GM21390 (cell line): ENCODE results near the gene PROC.

Experiments
- ATAC-seq: cut with Tn5 transposase; IDR thresholded peaks from one replicate; pipeline ENCODE4 v1.9.1; 2021; ENCODE audit not compliant: unreplicated experiment

Gene PROC

DNA sequence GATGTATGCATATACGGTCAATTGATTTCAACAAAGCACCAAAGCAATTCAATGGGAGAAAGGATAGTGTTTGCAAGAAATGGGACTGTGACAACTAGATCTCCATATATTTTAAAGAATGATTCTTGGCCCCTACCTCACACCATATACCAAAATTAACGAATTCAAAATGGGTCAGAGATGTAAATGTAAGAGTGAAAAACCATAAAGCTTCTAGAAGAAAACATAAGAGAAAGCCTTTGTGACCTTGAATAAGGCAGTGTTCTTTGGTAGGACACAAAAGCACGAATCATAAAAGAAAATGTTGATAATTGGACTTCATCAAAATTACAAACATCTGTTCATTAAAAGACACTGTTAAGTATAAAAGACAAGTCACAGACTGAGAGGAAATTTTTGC lies 5.0 kb upstream of the PROC start:
- no peak for ATAC-seq

DNA sequence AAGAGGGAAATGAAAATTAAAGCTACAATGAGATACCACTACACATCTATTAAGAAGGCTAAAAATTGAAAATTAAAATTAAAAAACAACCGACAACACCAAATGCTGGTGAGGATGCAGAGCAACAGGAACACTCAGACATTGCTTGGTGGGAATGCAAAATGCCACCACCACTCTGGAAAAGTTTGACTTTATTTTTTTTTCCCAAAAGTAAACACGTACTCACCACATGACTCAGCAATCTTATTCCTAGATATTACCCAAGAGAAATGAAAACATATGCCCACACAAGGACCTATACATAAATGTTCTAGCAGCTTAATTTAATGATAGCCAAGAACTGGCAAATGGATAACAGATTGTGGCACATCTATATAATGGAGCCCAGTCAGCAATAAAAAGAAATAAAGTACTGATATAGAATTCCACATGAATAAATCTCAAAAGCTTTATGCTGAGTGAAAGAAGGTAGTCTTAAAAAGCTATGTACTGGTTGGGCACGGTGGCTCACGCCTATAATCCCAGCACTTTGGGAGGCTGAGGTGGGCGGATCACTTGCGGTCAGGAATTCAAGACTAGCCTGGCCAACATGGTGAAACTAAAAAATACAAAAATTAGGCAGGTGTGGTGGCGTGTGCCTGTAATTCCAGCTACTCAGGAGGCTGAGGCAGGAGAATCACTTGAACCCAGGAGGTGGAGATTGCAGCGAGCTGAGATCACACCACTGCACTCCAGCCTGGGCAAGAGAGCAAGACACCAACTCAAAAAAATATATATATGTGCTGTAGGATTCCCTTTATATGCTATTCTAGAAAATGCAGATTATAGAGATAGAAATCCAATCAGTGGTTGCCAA lies 4.2 kb upstream of the PROC start:
- ATAC-seq, result no peak

DNA sequence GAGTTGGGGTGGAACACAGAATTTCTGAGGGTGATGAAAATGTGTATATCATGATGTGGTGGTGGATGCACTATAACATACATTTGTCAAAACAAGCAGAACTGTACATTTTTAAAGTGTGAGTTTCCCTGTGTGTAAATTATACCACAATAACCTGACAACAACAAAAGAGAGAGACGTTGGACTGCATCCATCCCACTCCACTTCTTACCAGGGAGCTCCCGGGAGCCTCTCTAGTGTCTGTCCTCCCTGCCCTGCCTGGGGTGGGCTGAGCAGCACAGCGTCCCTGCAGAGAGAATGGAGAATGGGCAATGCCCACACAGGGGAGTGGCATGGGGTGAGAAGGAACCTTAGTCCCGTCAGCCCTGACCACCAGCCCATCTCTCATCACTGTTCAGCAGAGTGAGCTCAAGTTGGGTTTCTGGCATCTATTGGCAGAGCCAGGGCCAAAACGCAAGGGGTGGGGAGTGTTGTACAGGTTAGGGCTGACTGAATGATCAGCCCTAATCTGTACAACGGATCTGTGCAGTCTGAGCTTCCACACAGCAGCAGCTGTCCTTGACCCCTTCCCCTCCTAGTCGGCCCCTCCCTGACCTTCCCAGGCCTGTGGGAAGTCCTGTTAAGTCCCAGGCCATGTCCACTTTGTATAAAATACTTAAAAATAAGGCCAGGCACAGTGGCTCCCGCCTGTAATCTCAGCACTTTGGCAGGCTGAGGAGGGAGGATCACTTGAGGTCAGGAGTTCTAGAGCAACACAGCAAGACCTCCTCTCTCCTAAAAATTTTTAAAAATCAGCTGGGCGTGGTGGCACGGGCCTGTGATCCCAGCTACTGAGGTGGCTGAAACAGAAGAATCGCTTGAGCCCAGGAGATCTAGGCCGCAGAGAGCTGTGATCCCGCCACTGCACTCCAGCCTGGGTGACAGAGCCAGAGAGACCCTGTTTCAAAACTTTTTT lies 3.3 kb upstream of the PROC start:
- ATAC-seq, result no peak

DNA sequence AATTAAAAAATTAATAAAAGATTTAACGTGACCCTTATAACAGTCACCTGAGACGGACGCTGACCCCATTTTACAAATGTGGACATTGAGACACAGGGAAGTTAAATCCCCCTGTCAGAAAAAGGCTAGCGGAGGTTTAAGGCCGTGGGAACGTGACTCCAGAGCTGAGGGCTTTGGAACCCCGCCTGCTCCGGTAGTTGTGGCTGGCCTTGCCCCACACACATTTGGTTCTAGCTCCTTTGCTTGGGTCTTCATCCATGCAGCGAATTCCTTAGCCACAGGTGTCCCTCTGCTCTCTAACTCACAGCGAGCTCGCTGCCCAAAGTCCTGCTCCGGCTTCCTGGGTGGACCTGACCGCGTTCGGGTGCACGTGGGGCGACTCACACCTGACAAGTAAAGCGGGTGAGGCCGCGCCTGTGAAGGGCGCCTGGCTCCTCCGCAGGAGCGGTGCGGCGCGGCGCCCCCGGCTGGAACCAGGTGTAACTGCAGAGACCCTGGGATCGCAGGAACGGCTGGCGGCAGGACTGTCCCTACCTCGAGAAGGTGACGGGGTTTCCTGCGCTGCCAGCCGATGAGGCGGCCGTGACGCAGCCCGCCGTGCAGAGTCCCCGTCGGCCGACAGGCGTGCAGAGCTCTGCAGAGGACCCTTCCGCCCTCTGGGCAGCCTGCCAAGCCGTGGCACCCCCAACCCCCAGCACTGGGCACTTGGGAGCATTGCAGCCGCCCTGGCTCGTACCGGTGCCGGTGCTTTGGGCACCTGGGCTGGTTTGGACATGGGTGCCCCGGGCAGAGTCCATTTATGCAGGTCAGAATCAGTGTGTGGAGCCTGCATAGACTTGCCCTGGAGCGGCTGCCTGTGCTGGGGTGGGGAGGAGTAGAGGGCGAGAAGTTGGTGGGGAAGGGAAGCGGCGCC lies 2.4 kb upstream of the PROC start:
- peak; percentile 87 for ATAC-seq

DNA sequence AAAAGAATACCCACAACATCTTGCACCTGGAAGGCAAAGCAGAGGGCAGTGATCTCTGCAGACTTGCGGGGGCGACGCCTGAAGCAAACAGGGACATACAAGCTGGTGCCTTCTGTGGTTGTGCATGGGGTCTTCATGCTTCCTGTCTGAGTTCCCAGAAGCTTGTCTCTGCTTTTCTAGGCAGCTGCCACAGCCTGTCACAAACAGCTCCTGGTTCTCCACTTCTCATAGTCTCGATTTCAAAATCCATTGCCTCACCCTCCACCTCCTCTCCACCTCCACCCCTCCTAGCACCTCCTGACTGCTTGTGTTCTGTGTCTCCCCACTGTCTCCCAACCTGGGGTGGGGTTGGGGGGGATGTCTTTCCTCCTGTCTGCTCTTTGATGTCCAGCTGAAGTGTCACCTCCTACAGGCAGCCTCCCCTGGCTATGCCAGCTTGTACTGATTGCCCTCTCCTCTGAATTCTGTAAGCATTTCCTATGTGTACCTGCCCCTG lies 1.7 kb upstream of the PROC start:
- ATAC-seq, result no peak

DNA sequence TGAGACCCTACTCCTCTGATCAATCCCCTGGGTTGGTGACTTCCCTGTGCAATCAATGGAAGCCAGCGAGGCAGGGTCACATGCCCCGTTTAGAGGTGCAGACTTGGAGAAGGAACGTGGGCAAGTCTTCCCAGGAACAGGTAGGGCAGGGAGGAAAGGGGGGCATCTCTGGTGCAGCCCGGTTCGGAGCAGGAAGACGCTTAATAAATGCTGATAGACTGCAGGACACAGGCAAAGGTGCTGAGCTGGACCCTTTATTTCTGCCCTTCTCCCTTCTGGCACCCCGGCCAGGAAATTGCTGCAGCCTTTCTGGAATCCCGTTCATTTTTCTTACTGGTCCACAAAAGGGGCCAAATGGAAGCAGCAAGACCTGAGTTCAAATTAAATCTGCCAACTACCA lies 821 bp upstream of the PROC start:
- ATAC-seq, result no peak

DNA sequence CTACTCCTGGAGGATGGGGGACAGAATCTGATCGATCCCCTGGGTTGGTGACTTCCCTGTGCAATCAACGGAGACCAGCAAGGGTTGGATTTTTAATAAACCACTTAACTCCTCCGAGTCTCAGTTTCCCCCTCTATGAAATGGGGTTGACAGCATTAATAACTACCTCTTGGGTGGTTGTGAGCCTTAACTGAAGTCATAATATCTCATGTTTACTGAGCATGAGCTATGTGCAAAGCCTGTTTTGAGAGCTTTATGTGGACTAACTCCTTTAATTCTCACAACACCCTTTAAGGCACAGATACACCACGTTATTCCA lies 844 bp downstream of the PROC start:
- no peak for ATAC-seq

DNA sequence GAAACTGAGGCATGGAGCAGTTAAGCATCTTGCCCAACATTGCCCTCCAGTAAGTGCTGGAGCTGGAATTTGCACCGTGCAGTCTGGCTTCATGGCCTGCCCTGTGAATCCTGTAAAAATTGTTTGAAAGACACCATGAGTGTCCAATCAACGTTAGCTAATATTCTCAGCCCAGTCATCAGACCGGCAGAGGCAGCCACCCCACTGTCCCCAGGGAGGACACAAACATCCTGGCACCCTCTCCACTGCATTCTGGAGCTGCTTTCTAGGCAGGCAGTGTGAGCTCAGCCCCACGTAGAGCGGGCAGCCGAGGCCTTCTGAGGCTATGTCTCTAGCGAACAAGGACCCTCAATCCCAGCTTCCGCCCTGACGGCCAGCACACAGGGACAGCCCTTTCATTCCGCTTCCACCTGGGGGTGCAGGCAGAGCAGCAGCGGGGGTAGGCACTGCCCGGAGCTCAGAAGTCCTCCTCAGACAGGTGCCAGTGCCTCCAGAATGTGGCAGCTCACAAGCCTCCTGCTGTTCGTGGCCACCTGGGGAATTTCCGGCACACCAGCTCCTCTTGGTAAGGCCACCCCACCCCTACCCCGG lies 1.3 kb downstream of the PROC start:
- ATAC-seq, result no peak

DNA sequence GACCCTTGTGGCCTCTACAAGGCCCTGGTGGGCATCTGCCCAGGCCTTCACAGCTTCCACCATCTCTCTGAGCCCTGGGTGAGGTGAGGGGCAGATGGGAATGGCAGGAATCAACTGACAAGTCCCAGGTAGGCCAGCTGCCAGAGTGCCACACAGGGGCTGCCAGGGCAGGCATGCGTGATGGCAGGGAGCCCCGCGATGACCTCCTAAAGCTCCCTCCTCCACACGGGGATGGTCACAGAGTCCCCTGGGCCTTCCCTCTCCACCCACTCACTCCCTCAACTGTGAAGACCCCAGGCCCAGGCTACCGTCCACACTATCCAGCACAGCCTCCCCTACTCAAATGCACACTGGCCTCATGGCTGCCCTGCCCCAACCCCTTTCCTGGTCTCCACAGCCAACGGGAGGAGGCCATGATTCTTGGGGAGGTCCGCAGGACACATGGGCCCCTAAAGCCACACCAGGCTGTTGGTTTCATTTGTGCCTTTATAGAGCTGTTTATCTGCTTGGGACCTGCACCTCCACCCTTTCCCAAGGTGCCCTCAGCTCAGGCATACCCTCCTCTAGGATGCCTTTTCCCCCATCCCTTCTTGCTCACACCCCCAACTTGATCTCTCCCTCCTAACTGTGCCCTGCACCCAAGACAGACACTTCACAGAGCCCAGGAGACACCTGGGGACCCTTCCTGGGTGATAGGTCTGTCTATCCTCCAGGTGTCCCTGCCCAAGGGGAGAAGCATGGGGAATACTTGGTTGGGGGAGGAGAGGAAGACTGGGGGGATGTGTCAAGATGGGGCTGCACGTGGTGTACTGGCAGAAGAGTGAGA lies 2.0 kb downstream of the PROC start:
- no peak for ATAC-seq

DNA sequence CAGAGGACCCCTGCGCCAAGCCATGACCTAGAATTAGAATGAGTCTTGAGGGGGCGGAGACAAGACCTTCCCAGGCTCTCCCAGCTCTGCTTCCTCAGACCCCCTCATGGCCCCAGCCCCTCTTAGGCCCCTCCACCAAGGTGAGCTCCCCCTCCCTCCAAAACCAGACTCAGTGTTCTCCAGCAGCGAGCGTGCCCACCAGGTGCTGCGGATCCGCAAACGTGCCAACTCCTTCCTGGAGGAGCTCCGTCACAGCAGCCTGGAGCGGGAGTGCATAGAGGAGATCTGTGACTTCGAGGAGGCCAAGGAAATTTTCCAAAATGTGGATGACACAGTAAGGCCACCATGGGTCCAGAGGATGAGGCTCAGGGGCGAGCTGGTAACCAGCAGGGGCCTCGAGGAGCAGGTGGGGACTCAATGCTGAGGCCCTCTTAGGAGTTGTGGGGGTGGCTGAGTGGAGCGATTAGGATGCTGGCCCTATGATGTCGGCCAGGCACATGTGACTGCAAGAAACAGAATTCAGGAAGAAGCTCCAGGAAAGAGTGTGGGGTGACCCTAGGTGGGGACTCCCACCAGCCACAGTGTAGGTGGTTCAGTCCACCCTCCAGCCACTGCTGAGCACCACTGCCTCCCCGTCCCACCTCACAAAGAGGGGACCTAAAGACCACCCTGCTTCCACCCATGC lies 3.0 kb downstream of the PROC start:
- ATAC-seq, result no peak

DNA sequence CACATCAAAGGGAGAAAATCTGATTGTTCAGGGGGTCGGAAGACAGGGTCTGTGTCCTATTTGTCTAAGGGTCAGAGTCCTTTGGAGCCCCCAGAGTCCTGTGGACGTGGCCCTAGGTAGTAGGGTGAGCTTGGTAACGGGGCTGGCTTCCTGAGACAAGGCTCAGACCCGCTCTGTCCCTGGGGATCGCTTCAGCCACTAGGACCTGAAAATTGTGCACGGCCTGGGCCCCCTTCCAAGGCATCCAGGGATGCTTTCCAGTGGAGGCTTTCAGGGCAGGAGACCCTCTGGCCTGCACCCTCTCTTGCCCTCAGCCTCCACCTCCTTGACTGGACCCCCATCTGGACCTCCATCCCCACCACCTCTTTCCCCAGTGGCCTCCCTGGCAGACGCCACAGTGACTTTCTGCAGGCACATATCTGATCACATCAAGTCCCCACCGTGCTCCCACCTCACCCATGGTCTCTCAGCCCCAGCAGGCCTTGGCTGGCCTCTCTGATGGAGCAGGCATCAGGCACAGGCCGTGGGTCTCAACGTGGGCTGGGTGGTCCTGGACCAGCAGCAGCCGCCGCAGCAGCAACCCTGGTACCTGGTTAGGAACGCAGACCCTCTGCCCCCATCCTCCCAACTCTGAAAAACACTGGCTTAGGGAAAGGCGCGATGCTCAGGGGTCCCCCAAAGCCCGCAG lies 3.8 kb downstream of the PROC start:
- ATAC-seq, result no peak

DNA sequence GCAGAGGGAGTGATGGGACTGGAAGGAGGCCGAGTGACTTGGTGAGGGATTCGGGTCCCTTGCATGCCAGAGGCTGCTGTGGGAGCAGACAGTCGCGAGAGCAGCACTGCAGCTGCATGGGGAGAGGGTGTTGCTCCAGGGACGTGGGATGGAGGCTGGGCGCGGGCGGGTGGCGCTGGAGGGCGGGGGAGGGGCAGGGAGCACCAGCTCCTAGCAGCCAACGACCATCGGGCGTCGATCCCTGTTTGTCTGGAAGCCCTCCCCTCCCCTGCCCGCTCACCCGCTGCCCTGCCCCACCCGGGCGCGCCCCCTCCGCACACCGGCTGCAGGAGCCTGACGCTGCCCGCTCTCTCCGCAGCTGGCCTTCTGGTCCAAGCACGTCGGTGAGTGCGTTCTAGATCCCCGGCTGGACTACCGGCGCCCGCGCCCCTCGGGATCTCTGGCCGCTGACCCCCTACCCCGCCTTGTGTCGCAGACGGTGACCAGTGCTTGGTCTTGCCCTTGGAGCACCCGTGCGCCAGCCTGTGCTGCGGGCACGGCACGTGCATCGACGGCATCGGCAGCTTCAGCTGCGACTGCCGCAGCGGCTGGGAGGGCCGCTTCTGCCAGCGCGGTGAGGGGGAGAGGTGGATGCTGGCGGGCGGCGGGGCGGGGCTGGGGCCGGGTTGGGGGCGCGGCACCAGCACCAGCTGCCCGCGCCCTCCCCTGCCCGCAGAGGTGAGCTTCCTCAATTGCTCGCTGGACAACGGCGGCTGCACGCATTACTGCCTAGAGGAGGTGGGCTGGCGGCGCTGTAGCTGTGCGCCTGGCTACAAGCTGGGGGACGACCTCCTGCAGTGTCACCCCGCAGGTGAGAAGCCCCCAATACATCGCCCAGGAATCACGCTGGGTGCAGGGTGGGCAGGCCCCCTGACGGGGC lies 4.6 kb downstream of the PROC start:
- ATAC-seq, result no peak

DNA sequence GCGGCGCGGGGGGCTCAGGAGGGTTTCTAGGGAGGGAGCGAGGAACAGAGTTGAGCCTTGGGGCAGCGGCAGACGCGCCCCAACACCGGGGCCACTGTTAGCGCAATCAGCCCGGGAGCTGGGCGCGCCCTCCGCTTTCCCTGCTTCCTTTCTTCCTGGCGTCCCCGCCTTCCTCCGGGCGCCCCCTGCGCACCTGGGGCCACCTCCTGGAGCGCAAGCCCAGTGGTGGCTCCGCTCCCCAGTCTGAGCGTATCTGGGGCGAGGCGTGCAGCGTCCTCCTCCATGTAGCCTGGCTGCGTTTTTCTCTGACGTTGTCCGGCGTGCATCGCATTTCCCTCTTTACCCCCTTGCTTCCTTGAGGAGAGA lies 5.2 kb downstream of the PROC start:
- no peak for ATAC-seq

DNA sequence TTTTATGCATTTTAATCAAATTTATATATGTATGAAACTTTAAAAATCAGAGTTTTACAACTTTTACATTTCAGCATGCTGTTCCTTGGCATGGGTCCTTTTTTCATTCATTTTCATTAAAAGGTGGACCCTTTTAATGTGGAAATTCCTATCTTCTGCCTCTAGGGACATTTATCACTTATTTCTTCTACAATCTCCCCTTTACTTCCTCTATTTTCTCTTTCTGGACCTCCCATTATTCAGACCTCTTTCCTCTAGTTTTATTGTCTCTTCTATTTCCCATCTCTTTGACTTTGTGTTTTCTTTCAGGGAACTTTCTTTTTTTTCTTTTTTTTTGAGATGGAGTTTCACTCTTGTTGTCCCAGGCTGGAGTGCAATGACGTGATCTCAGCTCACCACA lies 5.7 kb downstream of the PROC start:
- ATAC-seq, result no peak

DNA sequence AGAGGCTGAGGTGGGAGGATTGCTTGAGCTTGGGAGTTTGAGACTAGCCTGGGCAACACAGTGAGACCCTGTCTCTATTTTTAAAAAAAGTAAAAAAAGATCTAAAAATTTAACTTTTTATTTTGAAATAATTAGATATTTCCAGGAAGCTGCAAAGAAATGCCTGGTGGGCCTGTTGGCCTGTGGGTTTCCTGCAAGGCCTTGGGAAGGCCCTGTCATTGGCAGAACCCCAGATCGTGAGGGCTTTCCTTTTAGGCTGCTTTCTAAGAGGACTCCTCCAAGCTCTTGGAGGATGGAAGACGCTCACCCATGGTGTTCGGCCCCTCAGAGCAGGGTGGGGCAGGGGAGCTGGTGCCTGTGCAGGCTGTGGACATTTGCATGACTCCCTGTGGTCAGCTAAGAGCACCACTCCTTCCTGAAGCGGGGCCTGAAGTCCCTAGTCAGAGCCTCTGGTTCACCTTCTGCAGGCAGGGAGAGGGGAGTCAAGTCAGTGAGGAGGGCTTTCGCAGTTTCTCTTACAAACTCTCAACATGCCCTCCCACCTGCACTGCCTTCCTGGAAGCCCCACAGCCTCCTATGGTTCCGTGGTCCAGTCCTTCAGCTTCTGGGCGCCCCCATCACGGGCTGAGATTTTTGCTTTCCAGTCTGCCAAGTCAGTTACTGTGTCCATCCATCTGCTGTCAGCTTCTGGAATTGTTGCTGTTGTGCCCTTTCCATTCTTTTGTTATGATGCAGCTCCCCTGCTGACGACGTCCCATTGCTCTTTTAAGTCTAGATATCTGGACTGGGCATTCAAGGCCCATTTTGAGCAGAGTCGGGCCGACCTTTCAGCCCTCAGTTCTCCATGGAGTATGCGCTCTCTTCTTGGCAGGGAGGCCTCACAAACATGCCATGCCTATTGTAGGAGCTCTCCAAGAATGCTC lies 6.6 kb downstream of the PROC start:
- no peak for ATAC-seq
